Suppressor macrophage (primary cell): ENCODE data around the gene ZNF827.

Experiments
- DNase-seq, 4 experiments: peaks; one replicate each; pipeline ENCODE4 v3.0.0-alpha.2; 2020 to 2022

ZNF827 gene

DNA sequence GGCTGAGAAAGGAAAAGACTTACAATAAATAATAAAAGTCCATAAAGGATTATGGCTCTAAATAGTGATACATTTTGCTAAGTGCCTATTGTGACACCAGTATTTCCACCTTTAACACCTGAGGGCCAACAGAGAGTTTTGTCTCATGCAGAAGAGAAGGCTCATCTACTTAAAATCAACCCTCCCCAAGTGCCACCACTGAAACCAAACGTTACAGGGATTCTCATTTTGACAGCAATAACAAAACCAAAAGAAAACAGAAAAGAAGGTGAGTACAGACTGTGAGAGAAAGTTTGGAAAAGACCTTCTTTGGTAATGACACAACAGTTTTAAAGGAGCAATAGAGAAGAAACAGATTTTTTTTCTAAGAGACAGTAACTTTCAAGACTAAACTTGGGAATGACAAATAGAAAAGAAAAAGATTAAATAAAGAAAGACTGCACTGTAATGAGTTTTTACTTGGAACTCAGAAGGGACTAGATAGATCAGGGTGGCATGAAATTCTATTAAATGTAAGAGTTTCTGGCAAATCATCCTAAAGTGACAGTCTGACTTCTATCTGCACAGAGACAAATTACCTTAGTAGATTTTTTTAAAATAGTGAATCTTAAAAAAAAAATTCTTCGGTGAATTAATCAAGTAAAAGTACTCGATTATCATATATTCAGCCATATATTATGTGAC lies 109.7 kb downstream of the ZNF827 start:
- no peak for DNase-seq

DNA sequence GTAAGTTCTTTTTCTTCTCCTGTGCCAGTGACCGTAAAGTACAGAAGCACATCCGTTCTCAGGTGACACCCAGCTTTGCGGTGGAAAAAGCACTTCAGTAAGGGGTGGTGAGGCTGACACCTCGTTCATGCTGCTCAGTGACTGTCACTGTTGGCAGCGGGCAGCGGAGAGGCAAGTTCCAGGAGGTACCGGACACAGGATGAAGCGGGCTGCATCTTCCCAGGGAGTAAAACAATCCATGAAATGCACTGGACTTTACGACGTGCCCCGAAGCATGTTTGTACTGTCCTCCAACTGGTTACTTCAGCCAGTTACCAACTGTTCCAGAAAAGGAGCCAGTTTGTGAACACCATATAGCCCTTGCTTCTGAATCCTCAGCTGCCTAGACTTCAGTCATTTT lies 110.7 kb downstream of the ZNF827 start:
- no peak for DNase-seq

DNA sequence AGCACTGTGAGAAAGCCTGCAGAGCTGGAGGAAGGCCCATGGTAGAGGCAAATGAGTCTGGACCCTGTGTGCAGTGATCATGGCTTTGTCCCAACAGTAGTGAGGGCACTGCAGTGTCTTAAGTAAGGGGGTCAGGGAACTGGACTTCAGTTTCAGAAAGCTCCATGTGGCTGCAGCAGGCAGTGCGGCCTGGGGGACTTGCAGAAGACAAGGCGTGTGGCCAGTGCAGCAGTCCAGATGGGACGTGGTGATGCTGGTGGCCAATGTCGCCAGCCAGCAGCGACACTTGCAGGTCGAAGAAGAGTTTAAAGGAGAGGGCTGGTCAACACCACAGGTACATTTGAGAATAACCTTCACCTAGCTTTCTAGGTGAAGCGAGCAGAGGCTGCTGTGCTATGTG lies 113.4 kb downstream of the ZNF827 start:
- DNase-seq = no peak

DNA sequence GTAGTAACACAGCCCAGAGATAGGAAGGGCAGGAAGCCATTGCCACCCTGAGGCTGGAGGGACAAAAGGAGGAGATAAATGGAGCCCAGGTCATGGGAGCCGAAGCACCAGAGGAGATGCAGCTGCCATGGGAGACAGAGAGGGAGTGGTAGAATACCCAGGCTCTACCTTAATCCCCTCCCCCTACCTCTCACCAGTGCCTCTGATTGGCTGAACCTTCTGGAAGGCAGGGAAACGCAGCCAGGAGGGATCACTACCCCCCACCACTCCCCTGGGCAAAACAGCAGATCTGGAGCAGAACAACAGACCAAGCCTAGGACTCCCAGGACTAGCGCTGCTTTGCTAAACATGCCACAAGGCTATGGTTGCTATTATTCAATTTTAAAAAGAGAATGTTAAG lies 114.2 kb downstream of the ZNF827 start:
- no peak for DNase-seq

DNA sequence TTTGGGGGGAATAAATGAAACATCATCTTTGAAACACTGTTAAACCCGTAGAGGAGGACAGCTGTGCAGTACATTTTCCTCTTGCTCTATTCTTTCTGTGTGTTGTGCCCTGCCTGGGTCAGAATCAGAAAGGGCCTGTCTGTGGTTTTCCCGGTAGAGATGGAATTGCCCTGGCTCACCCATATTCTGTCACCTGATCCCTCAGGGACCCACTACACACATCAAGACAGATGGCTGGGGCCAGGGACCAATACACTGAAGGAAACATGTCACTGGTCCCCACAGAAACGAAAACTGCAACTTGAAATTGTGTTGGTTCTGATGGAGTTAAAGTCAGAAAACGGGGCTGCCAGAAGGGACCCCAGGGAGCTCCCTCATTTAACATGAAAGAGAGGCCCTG lies 114.9 kb downstream of the ZNF827 start:
- DNase-seq = no peak

DNA sequence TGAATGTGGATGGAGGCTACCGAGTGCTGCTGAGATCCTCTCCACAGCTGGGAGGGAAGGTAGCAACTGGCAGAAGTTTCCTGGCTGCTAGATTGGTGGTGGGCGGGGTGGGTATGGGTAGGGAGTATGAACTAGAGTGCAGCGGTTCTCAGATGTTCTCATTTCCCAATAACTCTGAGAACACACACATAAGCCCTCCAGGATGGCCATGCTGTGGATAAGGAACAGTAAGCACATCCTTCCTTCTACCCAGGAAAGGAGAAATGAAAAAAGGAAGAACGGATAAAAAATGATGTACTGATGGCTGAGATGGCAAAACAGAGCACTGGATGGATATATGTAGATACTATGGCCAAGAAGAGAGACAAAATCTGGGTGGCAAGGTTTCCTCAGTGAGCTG lies 116.0 kb downstream of the ZNF827 start:
- peak in 3 of 4 experiments; percentile 25 to 54 (median 52) for DNase-seq

DNA sequence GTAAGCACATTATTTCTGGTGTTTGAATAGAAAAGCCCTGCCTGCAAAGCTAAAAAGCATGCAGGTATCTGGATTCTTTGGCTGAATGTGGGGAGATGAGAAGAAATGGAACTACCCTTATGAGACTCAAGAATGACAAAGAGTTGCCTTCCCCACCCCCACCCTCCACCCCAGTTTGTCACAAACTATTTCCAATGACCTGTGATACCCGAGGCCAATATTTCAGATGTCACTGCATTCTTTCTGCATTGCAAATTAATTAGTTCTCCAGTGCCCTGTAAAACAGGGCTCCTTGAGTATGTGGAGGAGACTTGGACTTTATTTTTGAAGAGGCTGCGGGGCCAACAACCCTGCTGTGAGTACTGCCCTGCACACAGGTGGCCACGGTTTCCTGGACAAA lies 116.4 kb downstream of the ZNF827 start:
- no peak for DNase-seq

DNA sequence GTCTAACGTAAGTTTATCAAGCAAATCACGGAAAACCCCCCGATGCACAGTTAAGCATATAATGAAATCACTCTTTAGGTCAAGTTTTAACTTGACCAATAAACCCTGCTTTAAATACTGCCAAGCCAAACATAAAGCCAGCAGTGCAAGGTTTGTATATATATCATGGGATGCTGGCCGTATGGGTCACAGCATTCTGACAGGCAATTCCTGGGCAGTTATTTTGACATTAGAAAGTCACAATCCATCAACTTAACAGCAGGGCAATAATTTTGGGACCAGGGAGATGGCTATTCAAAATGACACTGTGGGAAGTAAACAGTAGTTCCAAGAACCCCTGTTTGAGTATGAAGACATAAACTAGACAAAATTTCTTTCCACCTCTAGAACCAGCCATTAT lies 116.9 kb downstream of the ZNF827 start:
- no peak for DNase-seq

DNA sequence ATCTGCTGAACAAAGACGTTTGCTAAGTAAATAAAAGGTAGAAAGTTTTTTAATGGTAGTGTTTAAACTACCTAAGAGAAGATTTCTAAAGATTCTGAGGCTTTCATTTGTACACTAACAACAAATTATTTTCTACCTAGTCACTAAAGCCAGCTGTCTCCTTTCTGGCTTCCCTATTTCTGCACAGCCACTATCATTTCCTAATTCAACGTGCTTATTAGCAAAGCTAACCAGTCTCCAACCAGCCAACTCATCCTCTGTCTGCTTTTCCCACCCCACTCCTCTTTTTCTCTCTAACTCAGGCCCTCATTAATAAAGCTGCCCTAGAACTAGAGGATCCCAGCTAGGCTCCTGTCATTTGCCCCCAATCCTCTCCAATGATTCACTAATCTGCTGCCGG lies 118.2 kb downstream of the ZNF827 start:
- peak; percentile 54 to 76 (median 64) for DNase-seq

DNA sequence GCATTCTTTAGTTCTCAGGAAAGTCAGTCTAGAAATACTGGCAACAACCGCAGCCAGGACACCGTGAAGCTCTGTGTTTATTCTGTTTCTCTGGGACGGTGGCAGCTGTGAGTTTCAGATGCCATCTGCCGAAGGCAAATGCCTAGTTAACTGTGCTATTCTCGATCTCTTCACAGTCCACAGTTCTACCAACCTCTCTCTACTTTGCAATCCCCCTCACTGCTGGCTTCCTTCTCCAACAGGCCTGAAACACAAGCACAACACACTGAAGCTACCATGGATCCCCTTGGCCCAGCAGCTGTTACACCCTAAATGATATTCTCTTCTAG lies 118.8 kb downstream of the ZNF827 start:
- DNase-seq = no peak

DNA sequence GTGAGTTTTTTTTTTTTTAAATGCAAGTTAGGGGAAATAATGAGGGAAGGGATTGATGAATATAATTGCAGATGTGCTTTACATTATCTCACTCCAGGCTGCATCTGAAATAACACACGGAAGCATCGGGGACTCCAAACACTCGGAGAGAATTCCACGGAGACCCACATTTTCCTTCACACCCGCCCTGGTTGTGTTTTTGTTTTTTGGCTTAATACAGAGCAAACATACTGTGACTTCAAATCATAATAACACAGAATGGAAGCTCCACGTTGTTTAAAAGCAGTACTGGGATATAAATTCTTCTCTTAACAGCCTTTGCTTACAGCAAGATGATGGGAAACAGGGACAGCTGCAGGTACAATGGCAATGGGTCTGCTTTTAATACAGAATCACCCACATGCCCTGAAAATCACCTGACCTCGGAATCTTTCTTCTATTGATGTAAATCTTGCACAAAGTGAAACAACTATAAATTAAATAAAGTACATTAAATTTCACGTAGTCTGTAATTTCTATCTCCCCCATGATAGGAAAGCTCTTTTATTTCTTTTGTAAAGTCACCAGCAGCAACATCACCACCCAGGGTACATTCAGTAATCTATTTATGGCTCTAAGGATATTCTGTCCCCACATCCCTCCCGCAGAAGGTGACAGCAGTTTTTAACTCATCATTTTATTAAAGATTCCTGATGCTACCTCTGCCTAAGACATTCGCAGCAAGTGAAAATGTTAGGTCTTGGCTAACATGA lies 119.3 kb downstream of the ZNF827 start:
- DNase-seq = no peak

DNA sequence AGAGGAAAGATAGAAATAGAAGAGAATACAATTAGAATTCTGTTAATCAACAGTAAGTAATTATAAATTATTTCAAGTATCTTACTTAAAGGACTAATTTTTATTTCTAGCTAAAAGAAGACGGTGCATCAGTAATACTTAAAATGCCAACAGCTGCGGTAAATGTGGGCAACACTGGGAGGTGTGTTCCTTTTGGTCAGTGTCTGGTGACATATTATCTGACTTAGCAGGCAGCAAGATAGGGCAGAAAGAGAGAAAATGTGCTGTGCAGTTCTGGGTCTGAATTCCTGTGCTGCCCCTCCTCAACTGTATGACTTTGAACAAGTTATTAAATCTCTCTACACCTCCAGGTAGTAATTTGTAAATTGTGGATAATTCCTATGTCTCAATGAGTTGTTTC lies 120.6 kb downstream of the ZNF827 start:
- no peak for DNase-seq

DNA sequence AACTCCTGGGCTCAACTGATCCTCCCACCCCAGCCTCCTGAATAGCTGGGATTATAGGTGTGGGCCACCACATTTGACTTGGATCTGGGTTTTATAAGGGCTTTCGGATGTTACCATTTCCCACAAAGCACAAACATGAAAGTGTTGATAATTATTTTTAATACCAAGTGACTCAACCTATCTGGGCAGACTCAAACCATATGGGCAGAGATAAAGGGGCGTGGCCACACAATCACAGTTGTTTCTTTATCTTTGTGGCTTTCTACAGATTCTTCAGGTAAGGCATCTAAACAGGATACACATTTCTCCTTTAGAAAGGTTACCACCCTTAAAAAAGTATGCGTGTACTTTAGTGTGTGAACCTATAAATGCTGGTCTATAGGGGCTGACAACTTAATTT lies 122.5 kb downstream of the ZNF827 start:
- DNase-seq = no peak

DNA sequence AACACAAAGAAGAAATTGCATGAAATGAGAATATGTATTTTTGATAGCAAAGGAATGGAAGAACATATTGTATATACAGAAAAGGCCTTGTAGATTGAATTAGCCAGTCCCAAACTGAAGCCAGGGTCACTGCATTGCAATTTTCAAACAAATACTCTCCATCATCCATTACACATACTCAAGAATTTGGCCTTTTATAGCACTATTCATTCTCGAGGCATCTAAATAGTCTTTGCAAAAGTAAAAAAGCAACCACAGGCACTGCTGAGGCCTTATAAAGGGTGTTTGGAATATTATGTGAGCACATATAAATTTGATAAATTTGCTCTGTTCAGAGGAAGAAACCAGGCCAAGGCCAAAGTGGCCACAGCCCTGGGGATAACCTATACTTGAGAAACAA lies 123.0 kb downstream of the ZNF827 start:
- DNase-seq = no peak

DNA sequence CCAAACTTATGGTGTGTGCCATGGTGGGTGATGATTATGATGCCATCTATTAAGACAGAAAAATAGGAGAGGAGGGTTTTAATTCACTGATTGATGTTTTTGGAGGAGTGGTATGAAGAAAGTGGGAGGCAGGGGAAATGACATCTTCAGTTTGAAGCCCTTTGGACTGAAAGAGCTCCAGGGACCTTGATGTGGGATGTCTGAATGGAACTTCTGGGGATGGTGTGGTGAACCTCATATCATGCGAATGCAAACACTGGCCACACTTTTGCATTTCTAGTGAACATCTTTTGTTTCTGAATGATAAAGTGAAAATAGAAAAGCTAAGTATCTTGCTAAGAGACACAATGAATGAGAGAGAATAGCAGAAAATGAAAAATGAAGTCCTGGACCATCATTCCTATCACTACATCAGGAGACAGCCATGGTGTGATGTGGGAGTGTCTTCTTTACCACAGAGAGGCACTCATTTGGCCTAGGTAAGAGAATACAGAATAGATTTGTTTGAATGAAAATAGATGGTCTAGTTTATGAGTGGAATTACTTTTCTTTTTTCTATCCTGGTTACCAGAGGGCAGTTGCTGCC lies 123.5 kb downstream of the ZNF827 start:
- no peak for DNase-seq

DNA sequence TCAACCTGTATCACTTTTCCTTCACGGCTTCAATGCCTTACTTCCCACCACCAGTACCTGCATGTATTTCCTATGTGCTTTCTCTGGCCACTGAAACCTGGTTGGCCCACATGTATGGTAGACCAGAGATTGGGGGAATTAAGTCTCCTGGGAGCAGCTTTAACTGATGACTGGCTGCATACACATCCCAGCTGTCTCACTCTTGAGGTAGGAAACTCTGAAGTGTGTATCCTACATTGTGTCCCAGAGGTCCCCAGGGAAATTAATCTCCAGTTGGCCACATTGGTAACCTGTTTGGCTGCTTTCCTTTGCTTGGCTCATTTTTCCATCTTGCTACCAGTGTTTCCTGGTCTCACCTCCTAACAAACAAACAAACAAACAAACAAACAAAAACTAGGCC lies 124.4 kb downstream of the ZNF827 start:
- no peak for DNase-seq

DNA sequence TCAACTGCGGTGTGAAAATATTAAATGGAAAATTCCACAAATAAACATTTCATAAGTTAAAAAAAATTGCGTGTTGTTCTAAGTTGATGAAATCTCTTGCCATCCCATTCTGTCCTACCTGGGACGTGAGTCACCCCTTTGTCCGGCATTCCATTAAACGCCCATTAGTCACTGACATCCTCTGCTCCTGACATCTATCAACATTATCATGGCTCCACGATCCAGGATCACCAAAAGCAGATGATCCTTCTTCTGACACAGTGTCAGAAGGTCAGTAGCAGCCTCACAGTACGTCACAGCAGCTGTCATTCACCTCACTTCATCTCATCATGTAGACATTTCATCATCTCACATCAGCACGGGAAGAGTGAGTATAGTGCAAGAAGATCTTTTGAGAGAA lies 125.7 kb downstream of the ZNF827 start:
- DNase-seq = no peak

DNA sequence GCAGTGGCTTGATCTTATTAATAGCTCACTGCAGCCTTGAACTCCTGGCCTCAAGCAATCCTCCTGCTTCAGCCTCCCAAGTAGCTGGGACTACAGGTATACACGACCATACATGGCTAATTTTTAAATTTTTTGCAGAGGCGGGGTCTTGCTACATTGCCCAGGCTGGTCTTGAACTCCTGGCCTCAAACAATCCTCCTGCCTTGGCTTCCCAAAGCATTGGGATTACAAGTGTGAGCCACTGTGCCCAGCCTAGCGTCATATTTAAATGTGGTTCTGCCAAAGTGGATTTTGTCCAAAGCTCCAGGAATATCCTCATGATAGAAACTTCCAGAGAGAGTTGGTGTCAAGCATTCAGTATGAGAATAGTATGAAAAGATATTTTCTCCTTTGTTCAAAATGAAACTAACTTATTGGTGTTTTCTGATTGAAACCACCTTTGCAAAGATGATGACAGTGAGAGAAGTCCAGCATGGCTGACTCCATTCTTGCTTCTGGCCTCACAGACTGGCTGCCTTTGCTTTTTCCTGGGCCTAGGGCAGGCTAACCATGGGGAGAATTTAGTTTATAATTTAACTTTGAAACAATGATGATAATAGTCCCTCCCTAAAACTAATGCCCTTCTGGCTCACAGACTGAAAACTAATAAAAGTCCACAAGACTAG lies 129.6 kb downstream of the ZNF827 start:
- no peak for DNase-seq

DNA sequence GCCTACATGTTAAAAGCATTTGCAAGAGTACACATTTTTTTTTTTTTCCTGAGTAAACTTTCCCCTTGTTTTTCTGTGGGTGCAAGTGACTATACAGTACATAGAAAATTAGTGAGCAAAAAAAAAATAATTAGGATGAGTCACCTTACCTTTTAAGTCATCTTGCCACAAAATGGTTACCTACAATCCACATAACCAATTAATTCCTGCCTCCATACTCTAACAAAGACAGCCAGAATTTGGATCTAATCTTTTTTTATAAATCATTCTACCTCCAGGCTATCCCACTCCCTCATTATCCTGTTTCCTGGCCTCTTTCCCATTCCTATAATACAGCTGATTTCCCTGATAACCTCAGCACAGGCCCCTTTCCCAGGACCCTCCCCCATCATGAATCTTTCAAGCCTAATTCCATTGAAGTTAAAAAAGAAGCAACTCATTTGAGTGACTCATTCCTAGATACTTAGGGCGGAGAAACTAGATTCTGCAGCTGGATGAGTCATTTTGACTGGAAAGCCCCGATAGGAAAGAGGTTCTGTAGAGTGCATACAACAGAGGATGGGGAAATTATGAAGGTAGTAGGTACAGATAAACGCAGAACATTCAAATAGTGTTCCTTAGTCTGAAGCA lies 130.5 kb downstream of the ZNF827 start:
- peak; percentile 55 to 87 (median 75) for DNase-seq

DNA sequence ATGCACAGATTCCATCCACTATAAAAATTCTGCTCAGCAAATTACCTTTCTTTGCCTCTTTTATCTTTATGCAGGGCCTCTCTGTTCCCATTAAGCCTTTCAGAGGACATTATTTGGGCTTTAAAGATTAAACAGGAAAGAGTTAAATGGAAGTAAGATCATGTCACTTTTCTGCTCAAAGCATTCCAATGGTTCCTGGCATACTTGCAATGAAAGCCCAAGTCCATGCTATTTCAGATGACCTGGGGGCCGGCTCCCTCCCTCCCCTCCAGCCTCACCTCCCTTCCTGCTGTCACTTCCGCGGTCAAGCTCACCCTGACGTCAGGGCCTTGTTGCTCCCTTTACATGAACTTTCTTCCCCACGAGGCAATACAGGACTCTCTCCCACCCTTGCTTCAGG lies 133.1 kb downstream of the ZNF827 start:
- no peak for DNase-seq

DNA sequence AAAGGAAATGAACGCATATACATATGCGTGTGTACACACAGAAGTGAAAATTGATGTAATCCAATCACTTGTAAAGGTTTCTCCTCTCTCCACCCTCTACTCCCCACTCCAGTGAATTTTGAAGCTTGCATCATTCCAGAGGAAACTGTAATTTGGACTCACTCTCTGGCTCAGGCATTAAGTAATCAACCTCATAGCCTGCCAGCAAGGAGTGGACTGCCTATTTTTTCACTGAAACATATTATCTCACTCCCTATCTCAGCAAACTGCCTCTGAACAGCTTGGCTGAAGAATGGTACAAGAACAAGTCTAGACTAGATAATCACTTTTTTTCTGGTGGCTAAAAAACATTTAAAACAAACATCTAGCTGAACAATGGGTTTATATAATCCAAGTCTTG lies 134.5 kb downstream of the ZNF827 start:
- DNase-seq = peak; percentile 11 to 52 (median 34)

DNA sequence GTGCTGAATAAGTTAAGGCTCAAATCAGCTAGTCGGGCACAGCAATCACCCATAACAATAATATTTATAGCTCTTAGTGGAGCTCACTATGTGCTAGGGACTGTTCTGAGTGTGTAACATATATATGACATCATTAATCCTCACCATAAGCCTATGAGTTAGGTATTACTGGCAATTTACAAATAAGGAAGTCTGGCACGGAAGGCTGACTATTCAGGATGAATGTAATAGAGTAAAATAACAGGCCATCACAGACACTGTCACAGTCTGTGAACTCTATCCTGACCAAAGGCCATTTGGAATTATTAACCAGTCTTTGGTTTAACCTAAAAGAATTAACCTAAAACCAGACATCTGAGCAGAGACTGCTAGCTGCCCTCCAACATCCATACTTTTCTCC lies 139.4 kb downstream of the ZNF827 start:
- DNase-seq = peak in 3 of 4 experiments; percentile 21 to 54 (median 39)

DNA sequence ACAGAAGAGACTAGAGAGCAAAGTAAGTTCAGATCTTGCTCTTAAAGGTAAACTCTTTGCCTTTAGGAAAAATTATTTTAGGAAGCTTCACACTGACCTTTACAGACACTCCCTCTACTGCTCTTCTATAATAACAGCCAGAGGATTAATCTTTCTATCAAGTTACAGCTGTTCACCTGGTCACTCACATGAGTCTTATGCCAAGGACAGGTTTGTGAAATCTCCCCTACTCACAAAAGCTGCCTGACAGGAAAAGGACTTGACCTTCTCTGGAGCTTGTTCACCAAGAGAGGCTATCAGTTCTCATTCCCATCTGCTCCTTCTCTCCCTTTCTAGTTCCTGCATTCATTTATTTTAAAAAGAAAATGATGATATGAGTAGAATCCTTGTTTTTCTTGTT lies 141.3 kb downstream of the ZNF827 start:
- no peak for DNase-seq
